Activated naive CD4-positive, alpha-beta T cell treated with anti-CD3 and anti-CD28 coated beads, Interleukin-2, amount 10 ng/mL, durations not matched to agents 7 days and 5 days (primary cell): ENCODE data around the gene PRR11.
A peak's percentile ranks its signal among the peaks of the same experiment; 100 is the strongest.

Source experiments
- CTCF ChIA-PET: fragments of 350-600 bp; sonication (Branson Sonifier 250); formaldehyde crosslinking; loops from one replicate; lab custom pipeline; 2021; ENCODE audit warnings: antibody characterized with exemption; lab: Charles Lee
- DNase-seq: peaks from one replicate; pipeline ENCODE4 v3.0.0-alpha.2; 2020
- H3K27ac Mint-ChIP-seq: one replicate; pipeline ENCODE4 v1.8.0; 2021; ENCODE audit warnings: mild to moderate bottlenecking, moderate library complexity, mixed read lengths
- H3K27me3 Mint-ChIP-seq: one replicate; pipeline ENCODE4 v1.8.0; 2021; ENCODE audit warnings: mild to moderate bottlenecking, mixed read lengths
- H3K36me3 Mint-ChIP-seq: one replicate; pipeline ENCODE4 v1.8.0; 2021; ENCODE audit warnings: mixed read lengths
- H3K4me1 Mint-ChIP-seq: one replicate; pipeline ENCODE4 v1.8.0; 2021; ENCODE audit warnings: mixed read lengths
- H3K4me3 Mint-ChIP-seq: one replicate; pipeline ENCODE4 v1.8.0; 2021; ENCODE audit warnings: mild to moderate bottlenecking, moderate library complexity, mixed read lengths
- H3K9me3 Mint-ChIP-seq: one replicate; pipeline ENCODE4 v1.8.0; 2021; ENCODE audit warnings: mixed read lengths

PRR11 gene

DNA sequence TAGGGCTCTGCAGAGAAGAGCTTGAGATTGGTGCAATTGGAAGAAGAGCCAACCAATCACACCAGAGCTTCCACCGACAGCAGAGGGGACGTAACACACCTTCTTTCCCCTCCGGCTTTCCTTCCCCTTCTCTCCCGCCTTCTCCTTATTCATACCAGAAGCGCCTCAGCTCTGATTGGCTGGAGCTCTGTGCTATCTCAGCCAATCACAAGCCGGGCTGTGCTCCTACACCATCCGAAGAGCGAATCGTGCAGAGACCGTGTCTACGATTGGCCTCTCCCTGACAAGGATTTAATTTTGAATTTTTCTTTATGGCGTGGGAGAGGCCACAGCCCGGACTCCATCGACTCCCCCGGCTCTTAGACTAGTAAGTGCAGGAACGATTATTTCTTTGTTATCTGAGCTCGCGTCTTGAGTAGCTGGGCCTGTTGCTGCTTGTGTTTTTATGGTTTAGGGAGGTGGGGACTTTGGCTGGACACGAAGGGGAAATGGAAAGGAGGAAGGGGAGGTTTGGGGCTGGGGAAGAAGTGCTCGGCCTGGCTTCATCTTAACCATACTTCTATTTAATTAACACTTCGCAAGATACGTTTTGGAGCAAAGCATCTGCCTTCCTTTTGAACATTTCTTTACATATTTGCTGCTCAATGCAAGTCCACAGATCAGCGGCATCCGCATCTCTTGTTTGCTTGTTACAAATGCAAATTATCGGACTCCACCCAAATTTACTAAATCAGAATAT is at the start of gene PRR11:
TSS of gene PRR11 (plus strand) at position 308 of the 739 bp plus-strand sequence. CDS start 14,007 bp downstream, outside the sequence.
- CTCF ChIA-PET, result interaction anchor here (1.0 kb wide), 1 partner anchor 54 kb away, joined by 3 read pairs; the partner anchor contains the start of gene SMG8
- H3K4me1 Mint-ChIP-seq, result peaks cover 75% of the 10 kb centered on the region
- no peak within 1 kb of the TSS for H3K4me3 Mint-ChIP-seq
- H3K27me3 Mint-ChIP-seq, result no peaks in the 10 kb centered on the region
- H3K27ac Mint-ChIP-seq, result no peak within 1 kb of the TSS
- no peaks in the 10 kb centered on the region for H3K9me3 Mint-ChIP-seq
- DNase-seq, result peak; percentile 97
- H3K36me3 Mint-ChIP-seq, result peaks cover 39% of the 10 kb centered on the region

DNA sequence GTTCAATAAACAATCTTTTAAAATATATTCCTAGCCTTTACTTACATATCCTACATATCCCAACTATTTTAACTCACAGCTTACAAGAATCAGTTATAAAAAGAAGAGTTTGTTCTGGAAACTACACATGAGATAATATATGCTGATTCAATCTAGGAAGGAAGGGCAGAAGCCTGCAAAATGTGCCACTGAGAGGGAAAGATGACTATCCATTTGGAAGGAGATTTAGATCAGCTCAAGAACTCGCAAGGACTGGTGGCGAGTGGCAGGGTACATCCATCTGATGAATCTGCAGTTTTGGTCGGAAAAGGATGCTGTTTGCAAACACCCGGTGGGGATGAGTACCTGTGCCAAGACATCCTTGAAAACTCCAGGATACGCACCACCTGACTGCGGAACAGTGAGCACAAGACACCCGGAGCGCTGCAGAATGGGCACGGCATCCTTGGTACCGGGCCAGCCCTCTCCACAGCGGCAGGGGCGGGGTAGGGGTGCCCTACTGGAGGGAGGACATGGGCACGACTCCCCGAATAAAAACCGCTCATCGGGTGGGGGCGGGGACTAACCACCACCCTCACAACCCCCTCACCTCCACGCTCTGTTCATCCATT is 49.6 kb upstream of the PRR11 start:
- peak overlapping the region; percentile 94 for H3K27ac Mint-ChIP-seq
- peaks cover 5% of the 10 kb centered on the region for H3K27me3 Mint-ChIP-seq
- peak; percentile 86 for DNase-seq
- CTCF ChIA-PET, result interaction anchor here (0.8 kb wide), 1 partner anchor 598 kb away, joined by 3 read pairs; no protein-coding TSS in a partner anchor
- no peaks in the 10 kb centered on the region for H3K9me3 Mint-ChIP-seq
- peaks cover 27% of the 10 kb centered on the region for H3K36me3 Mint-ChIP-seq
- peaks cover 54% of the 10 kb centered on the region for H3K4me1 Mint-ChIP-seq
- H3K4me3 Mint-ChIP-seq, result peak overlapping the region; percentile 97

DNA sequence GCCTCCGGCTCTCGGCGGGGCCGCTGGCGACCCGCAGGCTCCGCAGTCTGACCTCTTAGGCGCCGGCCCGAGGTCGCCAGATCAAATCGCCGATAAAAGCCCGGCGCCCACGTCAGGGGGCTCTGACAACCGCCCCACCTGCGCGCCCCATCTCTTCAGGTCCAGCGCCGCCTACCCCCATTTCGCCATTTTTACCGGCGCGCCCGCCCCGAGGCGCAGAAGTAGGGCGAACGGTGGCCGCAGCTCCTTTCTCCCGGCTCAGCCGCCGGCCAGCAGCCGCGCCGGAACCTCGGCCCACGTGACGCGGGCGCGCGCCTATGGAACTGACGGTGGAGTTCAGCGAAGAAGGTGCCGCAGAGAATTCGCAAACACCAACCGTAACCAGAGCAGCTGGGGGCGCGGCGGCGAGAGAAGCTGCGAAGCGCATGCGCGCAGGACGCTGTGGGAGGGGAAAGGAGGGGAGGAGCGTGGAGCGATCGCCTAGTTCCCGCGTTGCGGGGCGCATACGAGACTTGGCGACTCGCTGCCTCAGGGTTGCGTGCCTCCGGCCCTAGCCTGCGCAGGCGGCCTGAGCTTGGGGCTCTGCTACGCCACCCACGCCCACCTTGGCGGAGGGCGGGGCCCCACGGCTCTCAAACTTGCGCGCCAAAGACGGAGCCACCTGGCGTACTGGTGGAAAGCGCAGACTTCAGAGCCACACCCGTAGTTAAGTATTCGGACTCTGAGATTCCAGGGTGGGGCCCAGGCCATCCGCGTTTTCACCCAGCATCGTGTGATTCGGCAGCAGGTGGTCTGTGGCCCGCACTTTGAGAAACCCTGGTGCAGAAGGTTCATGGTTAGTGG is 48.9 kb upstream of the PRR11 start, which contains the start of gene TRIM37:
TSS of gene TRIM37 (minus strand) at position 418 of the 843 bp plus-strand sequence. CDS start 419 bp downstream, outside the sequence.
- CTCF ChIA-PET, result interaction anchor here (0.7 kb wide), 1 partner anchor 37 kb away, joined by 3 read pairs; no protein-coding TSS in a partner anchor
- Mint-ChIP-seq H3K4me3 (peak within 1 kb of the TSS; percentile 97), H3K27me3 (peaks cover 5% of the 10 kb centered on the region), H3K4me1 (peaks cover 58% of the 10 kb centered on the region), H3K9me3 (no peaks in the 10 kb centered on the region), H3K27ac (peak within 1 kb of the TSS; percentile 94), H3K36me3 (peaks cover 28% of the 10 kb centered on the region)
- peak; percentile 99 for DNase-seq

DNA sequence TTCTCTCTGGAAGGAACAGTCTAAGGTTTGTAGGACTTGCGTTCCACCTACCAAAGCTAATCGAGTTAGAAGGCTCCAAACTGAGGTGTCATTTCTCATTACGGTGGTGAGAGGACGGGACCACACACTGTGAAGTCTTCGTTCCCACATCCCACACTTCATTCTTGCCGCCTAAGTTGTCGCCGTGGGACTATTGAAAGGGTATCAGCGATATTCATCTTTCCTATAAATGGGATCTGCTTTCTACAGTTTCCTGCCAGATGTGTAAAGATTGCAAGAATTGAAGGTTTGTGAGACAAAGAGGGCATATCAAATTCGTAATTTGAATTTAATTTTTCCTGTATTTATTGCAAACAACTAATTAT is 48.3 kb upstream of the PRR11 start:
- no peak for DNase-seq
- peaks cover 5% of the 10 kb centered on the region for H3K27me3 Mint-ChIP-seq
- peak overlapping the region; percentile 97 for H3K4me3 Mint-ChIP-seq
- peaks cover 28% of the 10 kb centered on the region for H3K36me3 Mint-ChIP-seq
- H3K27ac Mint-ChIP-seq, result peak overlapping the region; percentile 94
- peaks cover 57% of the 10 kb centered on the region for H3K4me1 Mint-ChIP-seq
- H3K9me3 Mint-ChIP-seq, result no peaks in the 10 kb centered on the region
- CTCF ChIA-PET, result no interaction called here

DNA sequence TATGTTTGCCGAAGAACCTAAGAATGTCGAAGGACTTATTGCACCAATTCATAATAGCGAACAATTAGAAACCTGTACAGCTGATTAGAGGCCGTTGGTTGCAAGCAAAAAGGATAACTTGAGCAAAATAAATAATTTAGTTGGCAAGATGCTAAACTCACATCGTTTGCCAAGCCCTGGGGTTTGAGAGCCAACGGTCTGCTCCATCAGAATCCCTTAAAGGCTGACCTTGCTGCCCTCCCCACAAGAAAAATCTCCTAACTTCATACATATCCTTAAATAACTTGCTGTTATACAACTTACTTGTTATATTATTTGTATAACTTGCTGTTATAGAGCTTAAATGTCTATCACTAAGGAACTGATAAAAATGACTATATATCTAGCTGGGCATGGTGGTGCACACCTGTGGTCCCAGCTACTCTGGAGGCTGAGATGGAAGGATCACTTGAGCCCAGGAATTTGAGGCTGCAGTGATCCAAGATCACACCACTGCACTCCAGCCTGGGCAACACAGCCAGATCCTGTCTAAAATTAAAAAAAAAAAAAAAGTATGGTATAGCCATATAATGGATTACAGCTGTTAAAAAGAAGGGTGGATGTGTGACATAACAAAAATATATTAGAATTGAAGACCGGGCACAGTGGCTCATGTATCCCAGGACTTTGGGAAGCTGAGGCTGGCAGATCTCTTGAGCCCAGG is 47.0 kb upstream of the PRR11 start:
- Mint-ChIP-seq H3K4me3 (peak overlapping the region; percentile 15), H3K27me3 (peaks cover 5% of the 10 kb centered on the region), H3K9me3 (no peaks in the 10 kb centered on the region), H3K27ac (no peak overlapping the region), H3K36me3 (peaks cover 25% of the 10 kb centered on the region), H3K4me1 (peaks cover 56% of the 10 kb centered on the region)
- CTCF ChIA-PET, result no interaction called here
- no peak for DNase-seq

DNA sequence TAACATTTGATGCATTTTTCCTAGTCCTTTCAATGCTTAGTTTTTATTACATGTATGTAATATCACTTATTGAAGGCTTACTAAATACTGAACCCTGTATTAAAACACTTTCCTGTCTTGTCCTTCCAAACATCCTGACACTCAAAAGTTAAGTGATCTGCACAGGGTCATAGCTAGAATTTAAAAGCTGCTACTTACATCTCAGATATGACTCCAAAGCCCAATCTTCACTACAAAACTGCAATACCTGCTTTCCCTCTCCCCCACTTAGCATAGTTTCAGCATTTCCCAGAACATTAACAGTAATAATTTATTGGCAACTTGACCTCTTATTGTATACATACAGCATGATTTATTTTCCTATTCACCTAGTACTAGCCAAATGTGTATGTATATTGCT is 44.6 kb upstream of the PRR11 start:
- H3K36me3 Mint-ChIP-seq, result peaks cover 25% of the 10 kb centered on the region
- CTCF ChIA-PET, result interaction anchor here (0.7 kb wide), 1 partner anchor 103 kb away, joined by 3 read pairs; no protein-coding TSS in a partner anchor
- no peak overlapping the region for H3K27ac Mint-ChIP-seq
- H3K9me3 Mint-ChIP-seq, result no peaks in the 10 kb centered on the region
- no peak overlapping the region for H3K4me3 Mint-ChIP-seq
- H3K27me3 Mint-ChIP-seq, result peaks cover 5% of the 10 kb centered on the region
- peaks cover 35% of the 10 kb centered on the region for H3K4me1 Mint-ChIP-seq
- DNase-seq, result no peak

DNA sequence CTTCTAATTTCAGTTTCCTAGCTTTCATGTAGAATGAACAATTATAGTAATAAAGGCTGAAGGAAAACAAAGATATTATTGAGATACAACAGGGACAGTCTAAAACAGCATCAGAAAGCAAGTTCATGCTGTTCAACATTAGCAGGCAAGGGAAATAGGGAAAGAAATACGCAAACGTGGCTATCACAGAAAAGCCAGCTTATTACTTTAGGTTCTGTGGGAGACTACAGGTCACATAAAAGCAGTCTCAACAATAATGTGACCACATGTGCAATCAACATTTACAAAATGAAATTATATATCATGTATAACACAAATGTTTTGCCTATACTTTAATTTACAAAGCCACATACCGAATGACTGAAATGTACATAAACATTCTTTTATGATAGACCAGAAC is 44.0 kb upstream of the PRR11 start:
- peaks cover 3% of the 10 kb centered on the region for H3K27me3 Mint-ChIP-seq
- peaks cover 27% of the 10 kb centered on the region for H3K36me3 Mint-ChIP-seq
- H3K27ac Mint-ChIP-seq, result no peak overlapping the region
- DNase-seq, result no peak
- H3K4me3 Mint-ChIP-seq, result no peak overlapping the region
- CTCF ChIA-PET, result interaction anchor here (0.7 kb wide), 1 partner anchor 103 kb away, joined by 3 read pairs; no protein-coding TSS in a partner anchor
- H3K4me1 Mint-ChIP-seq, result peaks cover 35% of the 10 kb centered on the region
- no peaks in the 10 kb centered on the region for H3K9me3 Mint-ChIP-seq

DNA sequence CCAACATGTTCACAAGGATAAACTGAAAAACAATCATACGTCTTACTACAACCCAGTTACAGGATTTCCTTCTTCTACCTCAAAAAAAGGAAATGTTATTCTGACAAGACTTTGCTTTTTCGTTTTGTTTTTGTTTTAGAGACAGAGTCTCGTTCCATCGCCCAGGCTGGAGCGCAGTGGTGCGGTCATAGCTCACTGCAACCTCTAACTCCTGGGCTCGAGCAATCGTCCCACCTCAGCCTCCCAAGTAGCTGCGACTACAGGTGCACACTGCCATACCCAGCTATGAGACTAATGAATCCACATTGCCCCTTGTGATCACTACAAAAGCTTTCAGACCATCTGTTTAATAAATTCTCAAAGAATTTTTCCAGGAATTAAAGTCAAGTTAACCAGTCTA is 40.1 kb upstream of the PRR11 start:
- H3K9me3 Mint-ChIP-seq, result no peaks in the 10 kb centered on the region
- H3K4me3 Mint-ChIP-seq, result no peak overlapping the region
- H3K27ac Mint-ChIP-seq, result no peak overlapping the region
- H3K27me3 Mint-ChIP-seq, result no peaks in the 10 kb centered on the region
- DNase-seq, result no peak
- H3K36me3 Mint-ChIP-seq, result peaks cover 30% of the 10 kb centered on the region
- H3K4me1 Mint-ChIP-seq, result peaks cover 8% of the 10 kb centered on the region
- CTCF ChIA-PET, result no interaction called here

DNA sequence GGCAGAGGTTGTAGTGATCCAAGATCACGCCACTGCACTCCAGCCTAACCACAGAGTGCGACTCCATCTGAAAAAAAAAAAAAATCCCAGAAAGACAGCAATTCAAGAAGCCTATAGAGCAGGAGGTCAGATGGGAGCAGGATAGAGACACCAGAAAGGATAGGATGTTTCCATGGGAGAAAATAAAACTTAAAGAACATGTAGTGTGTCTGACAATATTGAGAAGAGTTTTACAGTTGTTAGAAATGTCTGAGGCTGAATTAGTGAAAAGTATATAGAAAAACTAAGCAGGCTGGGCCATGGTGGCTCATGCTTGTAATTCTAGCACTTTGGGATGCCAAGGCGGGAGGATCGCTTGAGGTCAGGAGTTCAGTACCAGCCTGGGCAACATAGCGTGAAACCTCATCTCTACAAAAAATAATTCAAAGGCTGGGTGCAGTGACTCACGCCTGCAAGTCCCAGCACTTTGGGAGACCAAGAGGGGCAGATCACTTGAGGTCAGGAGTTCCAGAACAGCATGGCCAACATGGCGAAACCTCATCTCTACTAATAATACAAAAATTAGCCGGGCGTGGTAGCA is 33.6 kb upstream of the PRR11 start:
- DNase-seq, result no peak
- H3K4me1 Mint-ChIP-seq, result no peaks in the 10 kb centered on the region
- peaks cover 35% of the 10 kb centered on the region for H3K36me3 Mint-ChIP-seq
- no peaks in the 10 kb centered on the region for H3K9me3 Mint-ChIP-seq
- CTCF ChIA-PET, result no interaction called here
- H3K4me3 Mint-ChIP-seq, result no peak overlapping the region
- H3K27ac Mint-ChIP-seq, result no peak overlapping the region
- H3K27me3 Mint-ChIP-seq, result no peaks in the 10 kb centered on the region

DNA sequence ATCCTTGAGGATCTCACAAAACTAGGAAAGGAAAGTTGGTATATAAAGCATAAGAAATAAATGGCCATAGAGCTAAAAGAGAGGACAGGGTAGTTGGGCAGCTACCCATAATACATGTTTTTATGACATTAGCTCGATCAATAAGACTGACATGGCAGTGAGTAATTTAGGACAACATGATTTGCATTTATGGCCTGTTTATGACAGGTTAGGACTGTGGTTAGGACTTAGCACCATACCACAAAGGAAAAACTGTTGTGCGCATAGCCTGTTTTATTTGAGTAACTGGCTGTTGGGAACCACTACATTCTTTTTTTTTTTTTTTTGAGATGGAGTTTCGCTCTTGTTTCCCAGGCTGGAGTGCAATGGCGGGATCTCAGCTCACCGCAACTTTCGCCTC is 30.9 kb upstream of the PRR11 start:
- Mint-ChIP-seq H3K9me3 (no peaks in the 10 kb centered on the region), H3K27me3 (no peaks in the 10 kb centered on the region), H3K4me1 (no peaks in the 10 kb centered on the region), H3K36me3 (peaks cover 37% of the 10 kb centered on the region), H3K4me3 (no peak overlapping the region), H3K27ac (no peak overlapping the region)
- CTCF ChIA-PET, result interaction anchor here (1.4 kb wide), 1 partner anchor 25 kb away, joined by 5 read pairs; no protein-coding TSS in a partner anchor
- no peak for DNase-seq

DNA sequence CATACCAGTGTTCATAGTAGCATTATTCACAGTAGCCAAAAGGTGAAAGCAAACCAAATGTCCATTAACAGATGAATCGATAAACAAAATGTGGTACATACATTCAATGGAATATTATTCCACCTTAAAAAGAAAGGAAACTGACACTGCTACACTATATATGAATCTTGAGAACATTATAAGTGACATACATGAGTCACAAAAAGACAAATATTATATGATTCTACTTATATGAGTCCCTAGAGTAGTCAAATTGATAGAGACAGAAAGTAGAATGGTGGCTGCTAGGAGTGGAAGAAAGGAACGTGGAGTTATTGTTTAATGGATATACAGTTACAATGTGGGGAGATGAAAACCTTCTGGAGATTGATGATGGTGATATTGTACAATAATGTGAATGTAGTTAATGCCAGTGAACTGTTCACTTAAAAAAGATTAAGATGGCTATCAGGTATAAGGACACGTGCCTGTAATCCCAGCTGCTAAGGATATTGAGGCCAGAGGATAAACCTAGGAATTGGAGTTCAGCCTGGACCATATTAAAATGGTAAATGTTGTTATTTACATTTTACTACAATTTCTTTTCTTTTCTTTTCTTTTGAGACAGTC is 28.6 kb upstream of the PRR11 start:
- Mint-ChIP-seq H3K27me3 (no peaks in the 10 kb centered on the region), H3K36me3 (peaks cover 33% of the 10 kb centered on the region), H3K4me1 (no peaks in the 10 kb centered on the region), H3K4me3 (no peak overlapping the region), H3K27ac (no peak overlapping the region), H3K9me3 (no peaks in the 10 kb centered on the region)
- DNase-seq, result no peak
- CTCF ChIA-PET, result no interaction called here

DNA sequence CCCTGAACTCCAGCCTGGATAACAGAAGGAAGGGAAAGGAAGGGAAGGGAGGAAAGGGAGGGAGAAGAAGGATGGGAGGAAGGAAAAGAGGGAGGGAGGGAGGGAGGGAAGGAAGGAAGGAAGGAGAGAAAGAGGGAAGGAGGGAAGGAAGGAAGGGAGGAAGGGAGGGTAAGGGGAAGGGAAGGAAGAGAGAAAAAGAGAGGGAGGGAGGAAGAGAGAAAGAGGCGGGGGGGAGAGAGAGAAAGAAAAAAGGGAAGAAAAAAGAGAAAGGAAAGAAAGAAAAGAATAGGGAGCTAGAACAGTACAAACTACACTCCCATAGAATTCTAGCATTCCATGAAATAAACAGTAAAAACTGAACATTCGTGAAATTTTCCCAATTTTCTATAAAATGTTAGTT is 25.7 kb upstream of the PRR11 start:
- Mint-ChIP-seq H3K36me3 (peaks cover 28% of the 10 kb centered on the region), H3K4me3 (no peak overlapping the region)
- CTCF ChIA-PET, result interaction anchor here (0.6 kb wide), 1 partner anchor 374 kb away, joined by 3 read pairs; no protein-coding TSS in a partner anchor

DNA sequence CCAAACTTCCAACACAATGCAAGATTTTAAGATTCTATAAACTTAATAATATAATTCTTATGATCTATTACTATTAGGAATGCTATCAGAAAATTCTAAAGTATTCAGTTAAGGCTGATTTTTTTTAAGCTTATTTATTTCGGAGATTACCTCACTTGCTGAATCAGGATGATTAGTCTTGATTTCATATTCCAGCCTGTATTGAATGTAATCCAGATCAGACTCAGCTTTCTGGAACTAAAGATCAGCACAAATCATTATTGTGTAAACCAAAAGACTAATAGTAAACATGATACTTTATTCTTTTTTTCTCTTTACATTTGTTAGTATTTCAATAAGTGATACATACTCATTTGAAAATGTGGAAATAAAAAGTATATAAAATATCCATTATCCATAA is 24.4 kb upstream of the PRR11 start:
- CTCF ChIA-PET, result no interaction called here
- H3K27ac Mint-ChIP-seq, result no peak overlapping the region
- peaks cover 28% of the 10 kb centered on the region for H3K36me3 Mint-ChIP-seq
- H3K4me3 Mint-ChIP-seq, result no peak overlapping the region
- no peak for DNase-seq
- no peaks in the 10 kb centered on the region for H3K27me3 Mint-ChIP-seq
- no peaks in the 10 kb centered on the region for H3K4me1 Mint-ChIP-seq
- no peaks in the 10 kb centered on the region for H3K9me3 Mint-ChIP-seq

More for the DNA sequence above, 25.7 kb upstream of the PRR11 start:
- H3K27me3 Mint-ChIP-seq, result no peaks in the 10 kb centered on the region
- no peaks in the 10 kb centered on the region for H3K4me1 Mint-ChIP-seq
- no peak for DNase-seq
- no peaks in the 10 kb centered on the region for H3K9me3 Mint-ChIP-seq
- H3K27ac Mint-ChIP-seq, result no peak overlapping the region
